ENCODE data around the gene TGFB1. TPM values are rescaled to one million over a fixed set of nuclear protein-coding genes. Genes with fewer than 3 reads are reported as not detected.

The TGFB1 gene
- total and polyA plus RNA-seq, 2 of the 13 experiments (the other 11 are each of a cell fraction or from before 2014, with no cell fraction given): 4.1 to 5.4 TPM

DNA sequence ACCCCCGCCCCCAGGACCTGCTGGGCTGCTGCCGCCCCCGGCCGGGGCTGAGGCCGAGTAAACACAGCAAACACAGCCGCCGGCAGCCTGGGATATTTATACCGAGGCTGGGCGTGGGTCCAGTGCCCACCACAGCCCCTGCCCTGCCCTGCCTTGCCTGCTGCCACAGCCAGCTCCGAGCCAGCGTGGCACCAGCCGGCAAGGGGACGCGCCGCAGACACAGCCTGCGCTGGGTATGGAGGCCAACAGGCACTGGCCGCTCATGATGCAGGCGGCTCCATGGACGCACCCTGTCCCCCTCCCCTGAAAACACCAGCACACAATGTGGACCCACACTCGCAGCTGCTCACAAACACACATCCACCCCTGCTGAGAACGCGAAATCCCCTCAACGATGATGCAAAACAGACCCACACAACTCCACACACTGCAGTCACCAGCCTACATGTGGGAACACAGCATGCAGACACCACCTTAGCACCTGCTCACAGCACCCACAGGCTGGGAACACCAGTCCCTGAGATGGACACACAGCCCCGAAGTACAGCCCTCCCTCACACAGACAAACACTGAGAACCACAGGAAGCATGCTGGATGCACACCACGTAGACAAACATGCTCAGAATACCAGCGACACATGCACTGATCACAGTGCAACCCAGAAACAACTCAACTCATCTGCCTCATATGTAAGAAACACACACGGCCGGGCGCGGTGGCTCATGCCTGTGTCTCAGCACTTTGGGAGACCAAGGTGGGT, 27.6 kb downstream of the TGFB1 start (continued):
- TF ChIP-seq FOXC1 (CRISPR knock-in tag; IDR thresholded peaks at IDR 0.05; ENCODE audit: borderline replicate concordance) (no peak), ZNF556 (CRISPR knock-in tag; IDR thresholded peaks at IDR 0.05; ENCODE audit: borderline replicate concordance) (peak; percentile 26; the same call in 1 of the 2 replicates), PAXIP1 (CRISPR knock-in tag; conservative IDR thresholded peaks at IDR 0.05) (peak; percentile 28; the same call in 1 of the 2 replicates), NFATC3 (CRISPR knock-in tag; IDR thresholded peaks at IDR 0.05) (no peak), ZNF547 (CRISPR knock-in tag; IDR thresholded peaks at IDR 0.05) (no peak), ZNF30 (CRISPR knock-in tag; IDR thresholded peaks at IDR 0.05) (no peak), DR1 (CRISPR knock-in tag; IDR thresholded peaks at IDR 0.05) (no peak), GABPB1 (CRISPR knock-in tag; IDR thresholded peaks at IDR 0.05) (peak; percentile 38; the same call in 1 of the 2 replicates), PHF20 (CRISPR knock-in tag; IDR thresholded peaks at IDR 0.05) (no peak), ZFP41 (CRISPR knock-in tag; IDR thresholded peaks at IDR 0.05; ENCODE audit: borderline replicate concordance) (no peak), ZNF44 (CRISPR knock-in tag; IDR thresholded peaks at IDR 0.05) (0 out of 2 replicates have a peak, but pooled peaks have one; percentile 30), SIN3B (IDR thresholded peaks at IDR 0.05; ENCODE audit: low read length) (no peak), ELF1 (CRISPR knock-in tag; IDR thresholded peaks at IDR 0.05) (no peak), STAT6 (CRISPR knock-in tag; IDR thresholded peaks at IDR 0.05; ENCODE audit: borderline replicate concordance) (no peak), PHB2 (IDR thresholded peaks at IDR 0.05; ENCODE audit: partially characterized antibody) (no peak), DZIP1 (CRISPR knock-in tag; IDR thresholded peaks at IDR 0.05) (no peak), SMARCC2 (IDR thresholded peaks at IDR 0.05) (no peak), MEIS2 (CRISPR knock-in tag; IDR thresholded peaks at IDR 0.05) (no peak)
- TF ChIP-seq, protein P1, sequence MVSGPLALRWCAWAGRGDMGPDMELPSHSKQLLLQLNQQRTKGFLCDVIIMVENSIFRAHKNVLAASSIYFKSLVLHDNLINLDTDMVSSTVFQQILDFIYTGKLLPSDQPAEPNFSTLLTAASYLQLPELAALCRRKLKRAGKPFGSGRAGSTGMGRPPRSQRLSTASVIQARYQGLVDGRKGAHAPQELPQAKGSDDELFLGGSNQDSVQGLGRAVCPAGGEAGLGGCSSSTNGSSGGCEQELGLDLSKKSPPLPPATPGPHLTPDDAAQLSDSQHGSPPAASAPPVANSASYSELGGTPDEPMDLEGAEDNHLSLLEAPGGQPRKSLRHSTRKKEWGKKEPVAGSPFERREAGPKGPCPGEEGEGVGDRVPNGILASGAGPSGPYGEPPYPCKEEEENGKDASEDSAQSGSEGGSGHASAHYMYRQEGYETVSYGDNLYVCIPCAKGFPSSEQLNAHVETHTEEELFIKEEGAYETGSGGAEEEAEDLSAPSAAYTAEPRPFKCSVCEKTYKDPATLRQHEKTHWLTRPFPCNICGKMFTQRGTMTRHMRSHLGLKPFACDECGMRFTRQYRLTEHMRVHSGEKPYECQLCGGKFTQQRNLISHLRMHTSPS (CRISPR knock-in tag; IDR thresholded peaks at IDR 0.05; ENCODE audit: low read depth): peak; percentile 84

All from HepG2 (cell line).